Adrenal gland (tissue), 12 donors: ENCODE measurements around the gene TMEM145. TPM values are rescaled to one million over a fixed set of nuclear protein-coding genes. Genes with fewer than 3 reads are reported as not detected.
A peak's percentile ranks its signal among the peaks of the same experiment; 100 is the strongest.

Experiments
- DNase-seq, 7 donors: peaks; one replicate each; pipeline ENCODE4 v3.0.0-alpha.2; 2019 to 2020
- H3K27ac ChIP-seq, 5 donors: fragments of 200-600 bp; sonication (generic) in 4 of 5; 1 replicate in 3 of 5; 2 replicates in 2 of 5; pipeline versions ENCODE4 v1.5.1 to v1.8.0; 2016 to 2020; ENCODE audit warnings: mild to moderate bottlenecking in 1 of 5
- H3K27me3 ChIP-seq: fragments of 200-600 bp; 2 replicates; pipeline ENCODE4 v1.8.0; 2021
- H3K36me3 ChIP-seq, 2 donors: fragments of 200-600 bp; replicated peaks in 1 of 2; 1 replicate in 1 of 2; 2 replicates in 1 of 2; pipeline versions ENCODE4 v1.5.1 to v1.8.0; 2018 to 2022
- H3K4me1 ChIP-seq, 2 donors: fragments of 200-600 bp; replicated peaks in 1 of 2; 1 replicate in 1 of 2; 2 replicates in 1 of 2; pipeline versions ENCODE4 v1.5.1 to v1.8.0; 2018 to 2021
- H3K4me3 ChIP-seq, 4 donors: fragments of 200-600 bp; sonication (generic) in 3 of 4; one replicate each; pipeline ENCODE4 v1.5.1; 2016 to 2018
- H3K9me3 ChIP-seq, 3 donors: fragments of 200-600 bp; sonication (generic) in 1 of 3; replicated peaks in 1 of 3; 1 replicate in 2 of 3; 2 replicates in 1 of 3; pipeline versions ENCODE4 v1.5.1 to v1.8.0; 2016 to 2021
- POLR2A ChIP-seq, 2 donors: fragments of 450-650 bp; IDR thresholded peaks; one replicate each; pipeline ENCODE4 v1.6.1; 2017; ENCODE audit warnings: antibody characterized with exemption in 2 of 2, mild to moderate bottlenecking in 2 of 2, moderate library complexity in 1 of 2
- WGBS, 4 donors: extraction: QIAGEN DNeasy Blood & Tissue Kit in 2 of 4; methylation state at CpG; one replicate each; pipeline versions ENCODE4 v1.1.5 to v1.1.7; 2013 to 2017; 5-methylcytosine and 5-hydroxymethylcytosine counted together
- intact Hi-C, 2 donors: fragments of 100-400 bp; cut with DNase I; formaldehyde crosslinking; loops; one replicate each; pipeline versions ENCODE4 v1.14.1 to v1.15.0; 2022 to 2023
- polyA plus RNA-seq, 3 donors: library from polyadenylated mRNA; stranded (reverse); fragments of 200-250 nt in 2 of 3; fragments of 350-450 nt in 1 of 3; fragmentation: Illumina TruSeq in 1 of 3; extraction: RNeasy Lipid Tissue Mini Kit (QIAGEN cat#74804) in 1 of 3; gene quantifications; one replicate each; pipeline ENCODE4 v1.2.3, GENCODE V29; 2013 to 2014
- total RNA-seq, 9 donors: library from RNA; depleted of rRNA in 4 of 9; stranded (reverse); fragments of >200 nt in 4 of 9; fragments of 120-200 nt in 1 of 9; fragmentation: NEBNext Ultra II Directional in 1 of 9; extraction: Animal tissue kit (Norgen Biotek cat#: 25700) in 1 of 9; gene quantifications; one replicate each; pipeline versions ENCODE4 v1.1.0 to v1.2.4, GENCODE V29; 2013 to 2023
- TF ChIP-seq, protein P1 (sequence below), 6 experiments: fragments of 450-650 bp in 4 of 6; fragments of 200-600 bp in 2 of 6; sonication (generic) in 1 of 6; IDR thresholded peaks; 1 replicate in 5 of 6; 2 replicates in 1 of 6; pipeline versions ENCODE4 v1.5.1 to v1.8.0; 2016 to 2021; ENCODE audit warnings: antibody characterized with exemption in 6 of 6, mild to moderate bottlenecking in 2 of 6, moderate library complexity in 1 of 6
- donor health status: healthy with polysubstance abuse.
- donor health status: Bipolar disorder and iron deficiency.
- donor health status: DM: yes; HTN: yes; CAD: no.
- donor health status: DM: no; HTN: no; CAD: no.
- donor health status: DM: no; HTN: no; CAD: no.
- donor health status: DM: yes; HTN: yes; CAD: no.

Gene TMEM145
- total and polyA plus RNA-seq, 12 donors = 0.94 to 31.7 (median 4.5) TPM; not detected in 3

DNA sequence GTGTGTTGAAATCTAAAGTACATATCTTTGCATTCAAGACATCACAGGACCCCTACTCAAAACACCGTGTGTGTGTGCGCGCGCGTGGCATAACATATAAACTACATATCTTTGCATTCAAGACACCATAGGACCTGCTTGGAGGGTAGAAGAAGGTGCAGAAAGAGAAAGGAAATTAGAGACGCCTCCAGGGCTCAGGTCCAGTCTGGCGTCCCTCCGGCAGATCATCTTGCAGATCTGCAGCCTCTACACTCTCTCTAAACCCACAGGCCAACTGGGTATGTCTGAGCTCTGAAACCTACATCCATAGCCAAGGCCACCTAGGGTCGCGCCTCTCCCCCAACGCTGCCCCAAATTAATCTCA is 10.0 kb upstream of the TMEM145 start:
- no peak for DNase-seq
- H3K4me3 ChIP-seq = peak overlapping the region in 1 of 4 donors; percentile 67
- intact Hi-C loops = no loop called here
- peaks cover 6 to 13% of the 10 kb centered on the region in 2 donors for H3K4me1 ChIP-seq
- H3K27me3 ChIP-seq = no peaks in the 10 kb centered on the region
- no peaks in the 10 kb centered on the region for H3K36me3 ChIP-seq
- peak overlapping the region in 1 of 5 donors; percentile 73 for H3K27ac ChIP-seq
- WGBS, 4 donors = 69 to 80% (median 72%) methylated on average over 11 of the region's 11 CpGs
- no peaks in the 10 kb centered on the region for H3K9me3 ChIP-seq
- TF ChIP-seq, protein P1, sequence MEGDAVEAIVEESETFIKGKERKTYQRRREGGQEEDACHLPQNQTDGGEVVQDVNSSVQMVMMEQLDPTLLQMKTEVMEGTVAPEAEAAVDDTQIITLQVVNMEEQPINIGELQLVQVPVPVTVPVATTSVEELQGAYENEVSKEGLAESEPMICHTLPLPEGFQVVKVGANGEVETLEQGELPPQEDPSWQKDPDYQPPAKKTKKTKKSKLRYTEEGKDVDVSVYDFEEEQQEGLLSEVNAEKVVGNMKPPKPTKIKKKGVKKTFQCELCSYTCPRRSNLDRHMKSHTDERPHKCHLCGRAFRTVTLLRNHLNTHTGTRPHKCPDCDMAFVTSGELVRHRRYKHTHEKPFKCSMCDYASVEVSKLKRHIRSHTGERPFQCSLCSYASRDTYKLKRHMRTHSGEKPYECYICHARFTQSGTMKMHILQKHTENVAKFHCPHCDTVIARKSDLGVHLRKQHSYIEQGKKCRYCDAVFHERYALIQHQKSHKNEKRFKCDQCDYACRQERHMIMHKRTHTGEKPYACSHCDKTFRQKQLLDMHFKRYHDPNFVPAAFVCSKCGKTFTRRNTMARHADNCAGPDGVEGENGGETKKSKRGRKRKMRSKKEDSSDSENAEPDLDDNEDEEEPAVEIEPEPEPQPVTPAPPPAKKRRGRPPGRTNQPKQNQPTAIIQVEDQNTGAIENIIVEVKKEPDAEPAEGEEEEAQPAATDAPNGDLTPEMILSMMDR (IDR thresholded peaks at IDR 0.05) = no peak
- TF ChIP-seq POLR2A (IDR thresholded peaks at IDR 0.05) = no peak

- intact Hi-C loops = no loop called here
- Histone ChIP-seq H3K4me3 (no peak overlapping the region), H3K27ac (no peak overlapping the region), H3K27me3 (no peaks in the 10 kb centered on the region), H3K9me3 (no peaks in the 10 kb centered on the region), H3K36me3 (no peaks in the 10 kb centered on the region), H3K4me1 (peaks cover 6 to 13% of the 10 kb centered on the region in 2 donors)
- TF ChIP-seq POLR2A (IDR thresholded peaks at IDR 0.05) = no peak
- TF ChIP-seq, protein P1 (IDR thresholded peaks at IDR 0.05) = no peak
- DNase-seq = no peak
- WGBS, 4 donors = 88 to 93% (median 91%) methylated on average over 8 of the region's 8 CpGs
These were observed 9.2 kb upstream of the TMEM145 start for GRCh38 chr19:42303876-42304275.

DNA sequence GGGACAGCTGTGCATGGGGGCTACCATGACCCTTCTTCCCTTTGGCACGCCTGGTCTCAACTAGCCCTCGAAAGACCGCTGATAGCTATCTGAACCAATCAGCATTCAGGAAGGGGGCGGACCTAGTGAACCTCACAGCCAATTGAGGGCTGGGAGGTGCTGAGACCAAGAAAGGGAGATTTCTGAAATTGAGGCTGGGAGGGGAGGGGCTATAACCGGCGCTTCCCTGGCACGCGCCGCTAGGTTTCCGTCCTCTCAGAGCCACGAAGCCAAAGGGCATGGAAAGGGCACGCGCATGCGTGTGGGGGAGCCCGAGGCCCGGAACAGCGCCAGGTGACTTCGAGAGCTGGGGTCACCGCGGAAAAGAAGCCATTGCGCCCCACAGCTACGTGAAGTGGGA is 6.5 kb upstream of the TMEM145 start:
- peaks cover 5 to 10% of the 10 kb centered on the region in 2 donors for H3K4me1 ChIP-seq
- no peaks in the 10 kb centered on the region for H3K36me3 ChIP-seq
- intact Hi-C loops = no loop called here
- TF ChIP-seq, protein P1 (IDR thresholded peaks at IDR 0.05) = no peak
- no peak for TF ChIP-seq POLR2A (IDR thresholded peaks at IDR 0.05)
- no peak for DNase-seq
- H3K4me3 ChIP-seq = no peak overlapping the region
- H3K27me3 ChIP-seq = no peaks in the 10 kb centered on the region
- WGBS, 4 donors = 79 to 94% (median 90%) methylated on average over 22 of the region's 22 CpGs
- H3K9me3 ChIP-seq = no peaks in the 10 kb centered on the region
- no peak overlapping the region for H3K27ac ChIP-seq

GRCh38 chr19:42309686-42310085 is 3.4 kb upstream of the TMEM145 start:
- intact Hi-C loops = no loop called here
- WGBS, 4 donors = 79 to 93% (median 93%) methylated on average over 3 to 14 of the region's 14 CpGs
- no peak for TF ChIP-seq POLR2A (IDR thresholded peaks at IDR 0.05)
- TF ChIP-seq, protein P1 (IDR thresholded peaks at IDR 0.05) = no peak

More at GRCh38 chr19:42309686-42310085, 3.4 kb upstream of the TMEM145 start:
- Histone ChIP-seq H3K4me3 (no peak overlapping the region), H3K27me3 (no peaks in the 10 kb centered on the region), H3K36me3 (no peaks in the 10 kb centered on the region), H3K4me1 (peaks cover 9 to 10% of the 10 kb centered on the region in 2 donors), H3K9me3 (no peaks in the 10 kb centered on the region), H3K27ac (no peak overlapping the region)
- DNase-seq = no peak
